ENCODE data around the gene ANKRD23. TPM values are rescaled to one million over a fixed set of nuclear protein-coding genes. Genes with fewer than 3 reads are reported as not detected.

The ANKRD23 gene
- total RNA-seq, 4 donors from 2014 or later: 7.4 to 14.0 (median 8.9) TPM

GRCh38 chr2:96867756-96868554 is 24.1 kb upstream of the ANKRD23 start:
- Histone ChIP-seq H3K4me1 (peaks cover 0 to 36% (median 17%) of the 10 kb centered on the region in 4 donors), H3K27me3 (no peaks in the 10 kb centered on the region), H3K4me3 (peak overlapping the region; percentile 61 to 91 (median 74)), H3K36me3 (peaks cover 0 to 34% (median 0%) of the 10 kb centered on the region in 3 donors), H3K9me3 (no peaks in the 10 kb centered on the region), H3K27ac (peak overlapping the region; percentile 86 to 99 (median 92))
- no peak for TF ChIP-seq POLR2A (IDR thresholded peaks at IDR 0.05)
- TF ChIP-seq CTCF (IDR thresholded peaks at IDR 0.05): no peak
- DNase-seq: peak in 1 of 3 donors; percentile 56

- H3K4me1 ChIP-seq: peaks cover 0 to 36% (median 17%) of the 10 kb centered on the region in 4 donors
- peaks cover 0 to 34% (median 0%) of the 10 kb centered on the region in 3 donors for H3K36me3 ChIP-seq
- H3K27ac ChIP-seq: peak overlapping the region; percentile 5 to 99 (median 92)
- peak overlapping the region; percentile 17 to 91 (median 74) for H3K4me3 ChIP-seq
- H3K9me3 ChIP-seq: no peaks in the 10 kb centered on the region
- DNase-seq: peak in 1 of 3 donors; percentile 56
- no peaks in the 10 kb centered on the region for H3K27me3 ChIP-seq
- TF ChIP-seq CTCF (IDR thresholded peaks at IDR 0.05): no peak
- no peak for TF ChIP-seq POLR2A (IDR thresholded peaks at IDR 0.05)
These were observed 23.4 kb upstream of the ANKRD23 start for GRCh38 chr2:96866986-96867755.

GRCh38 chr2:96866586-96866985 is 22.8 kb upstream of the ANKRD23 start:
- peaks cover 0 to 38% (median 17%) of the 10 kb centered on the region in 4 donors for H3K4me1 ChIP-seq
- peak in 1 of 3 donors; percentile 47 for DNase-seq
- peaks cover 0 to 38% (median 0%) of the 10 kb centered on the region in 3 donors for H3K36me3 ChIP-seq
- H3K4me3 ChIP-seq: peak overlapping the region in 3 of 4 donors; percentile 3 to 91 (median 63)
- no peaks in the 10 kb centered on the region for H3K9me3 ChIP-seq
- no peak for TF ChIP-seq POLR2A (IDR thresholded peaks at IDR 0.05)
- no peak for TF ChIP-seq CTCF (IDR thresholded peaks at IDR 0.05)
- peak overlapping the region; percentile 5 to 99 (median 52) for H3K27ac ChIP-seq
- H3K27me3 ChIP-seq: no peaks in the 10 kb centered on the region

- H3K27ac ChIP-seq: peak overlapping the region in 2 of 4 donors; percentile 94 to 99
- H3K9me3 ChIP-seq: no peaks in the 10 kb centered on the region
- H3K4me1 ChIP-seq: peaks cover 0 to 41% (median 17%) of the 10 kb centered on the region in 4 donors
- H3K4me3 ChIP-seq: peak overlapping the region in 1 of 4 donors; percentile 63
- TF ChIP-seq CTCF (IDR thresholded peaks at IDR 0.05) (no peak), POLR2A (IDR thresholded peaks at IDR 0.05) (no peak)
- H3K36me3 ChIP-seq: peaks cover 0 to 42% (median 0%) of the 10 kb centered on the region in 3 donors
- peak in 1 of 3 donors; percentile 46 for DNase-seq
- no peaks in the 10 kb centered on the region for H3K27me3 ChIP-seq
These were observed 22.3 kb upstream of the ANKRD23 start for GRCh38 chr2:96866149-96866548.

- no peaks in the 10 kb centered on the region for H3K27me3 ChIP-seq
- H3K9me3 ChIP-seq: no peaks in the 10 kb centered on the region
- peaks cover 0 to 40% (median 17%) of the 10 kb centered on the region in 4 donors for H3K4me1 ChIP-seq
- no peak overlapping the region for H3K4me3 ChIP-seq
- TF ChIP-seq CTCF (IDR thresholded peaks at IDR 0.05) (no peak), POLR2A (IDR thresholded peaks at IDR 0.05) (no peak)
- peak overlapping the region in 2 of 4 donors; percentile 94 to 99 for H3K27ac ChIP-seq
- DNase-seq: no peak
- H3K36me3 ChIP-seq: peaks cover 0 to 47% (median 0%) of the 10 kb centered on the region in 3 donors
These were observed 21.8 kb upstream of the ANKRD23 start for GRCh38 chr2:96865654-96866053.
